ENCODE data around the gene EPHA7. TPM values are rescaled to one million over a fixed set of nuclear protein-coding genes. Genes with fewer than 3 reads are reported as not detected.

Gene EPHA7
- total and polyA plus RNA-seq, 12 donors: under 0.01 to 1.3 (median 0.14) TPM; not detected in 1

GRCh38 chr6:93394471-93394870 lies 24.9 kb downstream of the EPHA7 start:
- Histone ChIP-seq H3K27ac (no peak overlapping the region), H3K4me3 (no peak overlapping the region), H3K4me1 (replicated peaks in 1 of 2) (no peaks in the 10 kb centered on the region), H3K36me3 (replicated peaks in 1 of 2) (no peaks in the 10 kb centered on the region), H3K9me3 (replicated peaks in 1 of 3) (no peaks in the 10 kb centered on the region), H3K27me3 (no peaks in the 10 kb centered on the region)
- WGBS, 4 donors: 75 to 86% (median 82%) methylated on average over 2 of the region's 2 CpGs
- DNase-seq: no peak
- no peak for TF ChIP-seq POLR2A (IDR thresholded peaks at IDR 0.05)
- TF ChIP-seq, protein P1, sequence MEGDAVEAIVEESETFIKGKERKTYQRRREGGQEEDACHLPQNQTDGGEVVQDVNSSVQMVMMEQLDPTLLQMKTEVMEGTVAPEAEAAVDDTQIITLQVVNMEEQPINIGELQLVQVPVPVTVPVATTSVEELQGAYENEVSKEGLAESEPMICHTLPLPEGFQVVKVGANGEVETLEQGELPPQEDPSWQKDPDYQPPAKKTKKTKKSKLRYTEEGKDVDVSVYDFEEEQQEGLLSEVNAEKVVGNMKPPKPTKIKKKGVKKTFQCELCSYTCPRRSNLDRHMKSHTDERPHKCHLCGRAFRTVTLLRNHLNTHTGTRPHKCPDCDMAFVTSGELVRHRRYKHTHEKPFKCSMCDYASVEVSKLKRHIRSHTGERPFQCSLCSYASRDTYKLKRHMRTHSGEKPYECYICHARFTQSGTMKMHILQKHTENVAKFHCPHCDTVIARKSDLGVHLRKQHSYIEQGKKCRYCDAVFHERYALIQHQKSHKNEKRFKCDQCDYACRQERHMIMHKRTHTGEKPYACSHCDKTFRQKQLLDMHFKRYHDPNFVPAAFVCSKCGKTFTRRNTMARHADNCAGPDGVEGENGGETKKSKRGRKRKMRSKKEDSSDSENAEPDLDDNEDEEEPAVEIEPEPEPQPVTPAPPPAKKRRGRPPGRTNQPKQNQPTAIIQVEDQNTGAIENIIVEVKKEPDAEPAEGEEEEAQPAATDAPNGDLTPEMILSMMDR (IDR thresholded peaks at IDR 0.05): no peak
- intact Hi-C loops (cut with DNase I): no loop called here

DNA sequence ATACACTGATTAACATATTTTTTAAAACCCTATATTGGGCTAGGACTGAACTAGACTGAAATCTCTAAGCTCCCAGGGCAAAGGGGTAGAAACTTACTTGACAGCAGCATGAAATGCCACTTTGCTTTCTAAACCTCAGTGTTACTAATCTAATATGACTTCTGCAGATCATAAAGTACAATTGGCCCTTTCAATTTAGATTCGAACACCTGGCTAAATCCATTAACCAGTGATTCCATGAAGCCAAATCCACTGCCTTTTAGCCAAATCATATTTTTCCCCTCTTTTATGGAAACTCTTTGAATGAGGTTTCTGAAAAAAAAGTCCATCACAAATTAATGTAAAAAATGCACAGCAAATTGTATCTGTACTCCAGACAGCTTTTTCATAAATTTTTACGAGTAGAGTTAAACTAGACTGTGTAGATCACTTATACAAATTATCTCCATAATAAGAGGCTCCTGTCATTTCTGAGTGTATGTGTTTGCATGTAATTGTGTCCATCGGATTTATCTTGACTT lies 25.7 kb downstream of the EPHA7 start:
- no peak overlapping the region for H3K27ac ChIP-seq
- H3K27me3 ChIP-seq: no peaks in the 10 kb centered on the region
- no peaks in the 10 kb centered on the region for H3K4me1 ChIP-seq (replicated peaks in 1 of 2)
- DNase-seq: no peak
- H3K9me3 ChIP-seq (replicated peaks in 1 of 3): no peaks in the 10 kb centered on the region
- intact Hi-C loops (cut with DNase I): no loop called here
- 57 to 68% (median 63%) methylated on average over 3 of the region's 3 CpGs for WGBS, 4 donors
- H3K36me3 ChIP-seq (replicated peaks in 1 of 2): no peaks in the 10 kb centered on the region
- no peak overlapping the region for H3K4me3 ChIP-seq
- no peak for TF ChIP-seq POLR2A (IDR thresholded peaks at IDR 0.05)
- TF ChIP-seq, protein P1 (IDR thresholded peaks at IDR 0.05): no peak

DNA sequence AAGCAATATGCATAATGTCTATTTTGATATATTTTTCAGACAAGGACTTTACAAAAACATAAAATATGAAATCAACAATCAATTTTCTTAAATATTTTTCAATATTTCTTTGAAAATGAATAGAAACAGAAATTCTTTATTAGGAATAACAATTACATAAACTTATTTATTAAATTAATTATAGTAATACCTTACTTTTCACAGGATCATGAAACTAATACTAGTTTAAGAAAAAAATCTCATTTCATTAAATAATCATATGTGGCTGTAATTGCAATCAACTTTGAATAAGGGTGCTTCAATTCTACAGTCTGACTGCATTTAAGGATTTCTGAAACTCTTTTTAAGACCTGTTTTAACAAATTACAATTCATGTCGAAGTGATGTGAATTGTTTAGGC lies 26.6 kb downstream of the EPHA7 start:
- no peak overlapping the region for H3K4me3 ChIP-seq
- WGBS, 4 donors: 52 to 77% (median 70%) methylated on average over 1 of the region's 1 CpG
- no peaks in the 10 kb centered on the region for H3K9me3 ChIP-seq (replicated peaks in 1 of 3)
- no peak for DNase-seq
- H3K36me3 ChIP-seq (replicated peaks in 1 of 2): no peaks in the 10 kb centered on the region
- H3K27me3 ChIP-seq: no peaks in the 10 kb centered on the region
- no peak for TF ChIP-seq POLR2A (IDR thresholded peaks at IDR 0.05)
- TF ChIP-seq, protein P1 (IDR thresholded peaks at IDR 0.05): no peak
- intact Hi-C loops (cut with DNase I): no loop called here
- no peaks in the 10 kb centered on the region for H3K4me1 ChIP-seq (replicated peaks in 1 of 2)
- H3K27ac ChIP-seq: no peak overlapping the region

GRCh38 chr6:93391965-93392364 lies 27.4 kb downstream of the EPHA7 start:
- Histone ChIP-seq H3K4me1 (replicated peaks in 1 of 2) (no peaks in the 10 kb centered on the region), H3K9me3 (replicated peaks in 1 of 3) (no peaks in the 10 kb centered on the region), H3K4me3 (no peak overlapping the region), H3K27ac (no peak overlapping the region), H3K36me3 (replicated peaks in 1 of 2) (no peaks in the 10 kb centered on the region), H3K27me3 (no peaks in the 10 kb centered on the region)
- intact Hi-C loops (cut with DNase I): no loop called here
- TF ChIP-seq POLR2A (IDR thresholded peaks at IDR 0.05): no peak
- TF ChIP-seq, protein P1 (IDR thresholded peaks at IDR 0.05): no peak
- 62 to 70% (median 66%) methylated on average over 5 of the region's 5 CpGs for WGBS, 4 donors
- DNase-seq: no peak
